IMR-90 (cell line): ENCODE measurements around the gene STK31. TPM values are rescaled to one million over a fixed set of nuclear protein-coding genes. Genes with fewer than 3 reads are reported as not detected.

Source experiments
- ATAC-seq: fragments of 200-7000 bp; cut with Tn5 transposase; 2 replicates; pipeline ENCODE4 v1.9.1; 2020; ENCODE audit warnings: low read depth, mild to moderate bottlenecking, moderate library complexity
- BruUV-seq: library from RNA; stranded (reverse); fragments of 400-500 nt; replicated peaks from 2 replicates; lab custom pipeline; 2021; lab: Mats Ljungman, UMichigan
- CTCF ChIA-PET: fragments of 300-600 bp; formaldehyde crosslinking; extraction: SDS; loops from one replicate; lab custom pipeline; 2021; ENCODE audit warnings: antibody characterized with exemption; lab: Yijun Ruan, JAX
- POLR2A ChIA-PET: fragments of 300-600 bp; sonication (Branson Sonifier 250); formaldehyde crosslinking; loops from one replicate; lab custom pipeline; 2022; ENCODE audit warnings: antibody characterized with exemption; ENCODE audit not compliant: unreplicated experiment; lab: Charles Lee
- DNase-seq: peaks from one replicate; pipeline ENCODE4 v3.0.0; 2013
- H2AFZ ChIP-seq: replicated peaks from 2 replicates; pipeline ENCODE3; 2013; ENCODE audit warnings: low read length, mild to moderate bottlenecking; ENCODE audit not compliant: poor library complexity
- H2AK5ac ChIP-seq: 2 replicates; pipeline ENCODE4 v1.6.1; 2013; ENCODE audit warnings: low read depth, low read length, inconsistent platforms
- H2AK9ac ChIP-seq: replicated peaks from 2 replicates; pipeline ENCODE3; 2013; ENCODE audit warnings: mild to moderate bottlenecking, low read depth, low read length, moderate library complexity; ENCODE audit not compliant: poor library complexity
- H2BK120ac ChIP-seq: 2 replicates; pipeline ENCODE4 v1.6.1; 2013; ENCODE audit warnings: low read depth, low read length, inconsistent platforms
- H2BK15ac ChIP-seq: 3 replicates; pipeline ENCODE4 v1.6.1; 2013; ENCODE audit warnings: low read depth, low read length, inconsistent platforms
- H2BK20ac ChIP-seq: 2 replicates; pipeline ENCODE4 v1.6.1; 2013; ENCODE audit warnings: low read depth, mild to moderate bottlenecking, inconsistent platforms, low read length, moderate library complexity
- H2BK5ac ChIP-seq: 2 replicates; pipeline ENCODE4 v1.6.1; 2013; ENCODE audit warnings: mild to moderate bottlenecking, low read depth, low read length, inconsistent platforms; ENCODE audit not compliant: poor library complexity, severe bottlenecking
- H3K14ac ChIP-seq: replicated peaks from 2 replicates; pipeline ENCODE4 v1.6.1; 2013; ENCODE audit warnings: low read depth, low read length, inconsistent platforms
- H3K18ac ChIP-seq: 2 replicates; pipeline ENCODE4 v1.6.1; 2013; ENCODE audit warnings: low read depth, low read length, control low read depth
- H3K23ac ChIP-seq: 2 replicates; pipeline ENCODE4 v1.6.1; 2013; ENCODE audit warnings: low read depth, low read length, inconsistent platforms
- H3K27ac ChIP-seq: 2 replicates; pipeline ENCODE4 v1.5.1; 2013; ENCODE audit warnings: mild to moderate bottlenecking, control low read depth, low read length; ENCODE audit not compliant: insufficient read depth
- H3K27me3 ChIP-seq: 2 replicates; pipeline ENCODE4 v1.6.1; 2013; ENCODE audit warnings: low read length; ENCODE audit not compliant: control insufficient read depth, insufficient read depth
- H3K36me3 ChIP-seq: 2 replicates; pipeline ENCODE4 v1.6.1; 2013; ENCODE audit warnings: low read length, mixed read lengths; ENCODE audit not compliant: control insufficient read depth, insufficient read depth
- H3K4ac ChIP-seq: 2 replicates; pipeline ENCODE4 v1.6.1; 2013; ENCODE audit warnings: low read depth, low read length, inconsistent platforms
- H3K4me1 ChIP-seq: 2 replicates; pipeline ENCODE4 v1.6.1; 2013; ENCODE audit warnings: low read length, mixed read lengths; ENCODE audit not compliant: control insufficient read depth, insufficient read depth
- H3K4me2 ChIP-seq: 2 replicates; pipeline ENCODE4 v1.6.1; 2013; ENCODE audit warnings: low read depth, mild to moderate bottlenecking, control low read depth, low read length, moderate library complexity
- H3K4me3 ChIP-seq: 2 replicates; pipeline ENCODE4 v1.5.1; 2013; ENCODE audit warnings: low read depth, mild to moderate bottlenecking, control low read depth, low read length, moderate library complexity; ENCODE audit not compliant: insufficient read depth
- H3K56ac ChIP-seq: 2 replicates; pipeline ENCODE4 v1.6.1; 2013; ENCODE audit warnings: low read length, inconsistent platforms; ENCODE audit not compliant: insufficient read depth; ENCODE audit errors: extremely low read depth
- H3K79me1 ChIP-seq, 2 experiments: 2 replicates each; pipeline ENCODE4 v1.6.1; 2013; ENCODE audit warnings: low read length in 2 of 2, inconsistent platforms in 1 of 2, low read depth in 1 of 2
- H3K9ac ChIP-seq: 2 replicates; pipeline ENCODE4 v1.6.1; 2013; ENCODE audit warnings: low read depth, low read length, control low read depth
- H3K9me1 ChIP-seq: 2 replicates; pipeline ENCODE4 v1.6.1; 2013; ENCODE audit warnings: low read length, inconsistent platforms; ENCODE audit not compliant: insufficient read depth
- H3K9me3 ChIP-seq: 2 replicates; pipeline ENCODE4 v1.6.1; 2013; ENCODE audit warnings: low read length; ENCODE audit not compliant: control insufficient read depth, insufficient read depth
- H4K20me1 ChIP-seq: 2 replicates; pipeline ENCODE4 v1.6.1; 2013; ENCODE audit warnings: low read length, inconsistent platforms; ENCODE audit not compliant: insufficient read depth
- H4K5ac ChIP-seq: 2 replicates; pipeline ENCODE4 v1.6.1; 2013; ENCODE audit warnings: mild to moderate bottlenecking, low read depth, low read length, control low read depth
- H4K8ac ChIP-seq, 2 experiments: 2 replicates each; pipeline ENCODE4 v1.6.1; 2013; ENCODE audit warnings: low read depth in 2 of 2, low read length in 2 of 2, control low read depth in 1 of 2, inconsistent platforms in 1 of 2
- H4K91ac ChIP-seq: 2 replicates; pipeline ENCODE4 v1.6.1; 2013; ENCODE audit warnings: low read depth, low read length, inconsistent platforms; ENCODE audit not compliant: insufficient read depth
- CEBPB ChIP-seq: IDR thresholded peaks from 2 replicates; pipeline ENCODE4 v1.6.1; 2012; ENCODE audit warnings: low read depth, low read length, improper control_type of control experiment
- CHD1 ChIP-seq: IDR thresholded peaks from 2 replicates; pipeline ENCODE4 v1.6.1; 2012; ENCODE audit warnings: low read depth, low read length, improper control_type of control experiment
- CTCF ChIP-seq: conservative IDR thresholded peaks from 2 replicates; pipeline ENCODE4 v1.5.1; 2012; ENCODE audit warnings: mild to moderate bottlenecking, low read depth, low read length, improper control_type of control experiment
- MAZ ChIP-seq: IDR thresholded peaks from 2 replicates; pipeline ENCODE4 v1.6.1; 2012; ENCODE audit warnings: low read depth, mild to moderate bottlenecking, low read length, improper control_type of control experiment, moderate library complexity, borderline replicate concordance
- RFX5 ChIP-seq: IDR thresholded peaks from 2 replicates; pipeline ENCODE4 v1.8.0; 2012; ENCODE audit warnings: low read depth, mild to moderate bottlenecking, low read length, moderate library complexity
- SMC3 ChIP-seq: fragments of 150-350 bp; IDR thresholded peaks from 2 replicates; pipeline ENCODE4 v1.6.1; 2016; ENCODE audit warnings: low read depth, mild to moderate bottlenecking, antibody characterized with exemption, low read length, moderate library complexity
- WGBS, 2 experiments: methylation state at CpG; one replicate each; pipeline versions ENCODE4 v1.1.5 to v1.1.7; 2013; ENCODE audit warnings: missing lambda C conversion rate in 2 of 2; ENCODE audit not compliant: insufficient read length in 1 of 2; ENCODE audit errors: extremely low coverage in 2 of 2; 5-methylcytosine and 5-hydroxymethylcytosine counted together
- dilution Hi-C: fragments of 300-500 bp; cut with HindIII; formaldehyde crosslinking; loops from one replicate; pipeline ENCODE4 v1.14.3; 2018; ENCODE audit warnings: low sequenced_read_pairs; ENCODE audit not compliant: unreplicated experiment
- in situ Hi-C: fragments of 300-500 bp; cut with MboI; formaldehyde crosslinking; loops from 3 replicates; pipeline ENCODE4 v1.14.3; 2019; ENCODE audit warnings: low sequenced_read_pairs, inconsistent platforms, mixed read lengths
- intact Hi-C: fragments of 100-400 bp; cut with micrococcal nuclease; formaldehyde crosslinking; loops from 2 replicates; pipeline ENCODE4 v1.10.0; 2022
- polyA plus RNA-seq, 3 experiments: library from polyadenylated mRNA; depleted of rRNA; stranded (reverse); fragments of >200 nt; gene quantifications; 2 replicates each; pipeline ENCODE4 v1.2.3, GENCODE V29; 2012; ENCODE audit warnings: low replicate concordance in 1 of 3
- total RNA-seq: library from RNA; depleted of rRNA; stranded (reverse); fragments of >200 nt; gene quantifications from 2 replicates; pipeline ENCODE4 v1.2.3, GENCODE V29; 2012
- TF ChIP-seq, protein P1 (sequence below): fragments of 150-350 bp; IDR thresholded peaks from 2 replicates; pipeline ENCODE4 v1.6.1; 2016; ENCODE audit warnings: low read depth, mild to moderate bottlenecking, low read length, moderate library complexity, borderline replicate concordance
- TF ChIP-seq, protein P2 (sequence below): fragments of 150-350 bp; IDR thresholded peaks from 2 replicates; pipeline ENCODE4 v1.6.1; 2017; ENCODE audit warnings: mild to moderate bottlenecking, antibody characterized with exemption, low read length, low read depth

The STK31 gene
- total and polyA plus RNA-seq, 2 of the 4 experiments (the other 2 are of a cell fraction), result not detected

- no peaks in the 10 kb centered on the region for H3K9me3 ChIP-seq
- H3K9ac ChIP-seq, result no peak overlapping the region
- no peak for DNase-seq
- no peak overlapping the region for H2AFZ ChIP-seq
- H3K4me3 ChIP-seq, result no peak overlapping the region
- dilution Hi-C loops (loop anchor here (25.0 kb wide), 1 partner anchor 134 kb away; the partner anchor contains the start of gene CCDC126), intact Hi-C loops (no loop called here), in situ Hi-C loops (no loop called here)
- no peak overlapping the region for H3K23ac ChIP-seq
- ATAC-seq, result peak; percentile 61
- no peak overlapping the region for H2AK9ac ChIP-seq
- TF ChIP-seq MAZ (no peak), CEBPB (no peak), CTCF (no peak), RFX5 (no peak), CHD1 (no peak), SMC3 (no peak)
- TF ChIP-seq, protein P1, sequence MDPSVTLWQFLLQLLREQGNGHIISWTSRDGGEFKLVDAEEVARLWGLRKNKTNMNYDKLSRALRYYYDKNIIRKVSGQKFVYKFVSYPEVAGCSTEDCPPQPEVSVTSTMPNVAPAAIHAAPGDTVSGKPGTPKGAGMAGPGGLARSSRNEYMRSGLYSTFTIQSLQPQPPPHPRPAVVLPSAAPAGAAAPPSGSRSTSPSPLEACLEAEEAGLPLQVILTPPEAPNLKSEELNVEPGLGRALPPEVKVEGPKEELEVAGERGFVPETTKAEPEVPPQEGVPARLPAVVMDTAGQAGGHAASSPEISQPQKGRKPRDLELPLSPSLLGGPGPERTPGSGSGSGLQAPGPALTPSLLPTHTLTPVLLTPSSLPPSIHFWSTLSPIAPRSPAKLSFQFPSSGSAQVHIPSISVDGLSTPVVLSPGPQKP, result no peak
- TF ChIP-seq, protein P2, sequence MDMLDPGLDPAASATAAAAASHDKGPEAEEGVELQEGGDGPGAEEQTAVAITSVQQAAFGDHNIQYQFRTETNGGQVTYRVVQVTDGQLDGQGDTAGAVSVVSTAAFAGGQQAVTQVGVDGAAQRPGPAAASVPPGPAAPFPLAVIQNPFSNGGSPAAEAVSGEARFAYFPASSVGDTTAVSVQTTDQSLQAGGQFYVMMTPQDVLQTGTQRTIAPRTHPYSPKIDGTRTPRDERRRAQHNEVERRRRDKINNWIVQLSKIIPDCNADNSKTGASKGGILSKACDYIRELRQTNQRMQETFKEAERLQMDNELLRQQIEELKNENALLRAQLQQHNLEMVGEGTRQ, result no peak
- H2BK5ac ChIP-seq, result no peak overlapping the region
- 100% methylated on average over 1 of the region's 4 CpGs; no CpG with 5 or more reads in 1 of the 2 experiments for WGBS, 2 experiments
- H3K4me1 ChIP-seq, result no peaks in the 10 kb centered on the region
- no peak overlapping the region for H3K14ac ChIP-seq
- no peaks in the 10 kb centered on the region for H3K9me1 ChIP-seq
- H3K56ac ChIP-seq, result no peak overlapping the region
- H3K27me3 ChIP-seq, result peaks cover 2% of the 10 kb centered on the region; the same call in 1 of the 2 replicates
- H4K8ac ChIP-seq, result no peak overlapping the region
- H4K91ac ChIP-seq, result no peak overlapping the region
- H2BK20ac ChIP-seq, result no peak overlapping the region
- no peak overlapping the region for H4K5ac ChIP-seq
- no peak overlapping the region for H2AK5ac ChIP-seq
- H3K36me3 ChIP-seq, result no peaks in the 10 kb centered on the region
- no peak overlapping the region for H2BK15ac ChIP-seq
- ChIA-PET POLR2A (no interaction called here), CTCF (interaction anchor here (0.6 kb wide), 1 partner anchor 37 kb away, joined by 4 read pairs; no protein-coding TSS in a partner anchor)
- no peak overlapping the region for H3K4me2 ChIP-seq
- H2BK120ac ChIP-seq, result no peak overlapping the region
- H3K79me1 ChIP-seq, result no peaks in the 10 kb centered on the region
- no peak overlapping the region for H3K18ac ChIP-seq
- no TSS peak for BruUV-seq
- H3K4ac ChIP-seq, result no peak overlapping the region
- no peak overlapping the region for H3K27ac ChIP-seq
- no peaks in the 10 kb centered on the region for H4K20me1 ChIP-seq
Observed at GRCh38 chr7:23721456-23721855, 11.4 kb downstream of the STK31 start.
